HG02798 (cell line): ENCODE data around the gene FAM114A2.
A peak's percentile ranks its signal among the peaks of the same experiment; 100 is the strongest.

Source experiments
- ATAC-seq: cut with Tn5 transposase; IDR thresholded peaks from one replicate; pipeline ENCODE4 v1.9.1; 2021; ENCODE audit warnings: mild to moderate bottlenecking; ENCODE audit not compliant: unreplicated experiment, poor library complexity

The FAM114A2 gene

GRCh38 chr5:153991168-153991567 lies 47.5 kb downstream of the FAM114A2 start:
- ATAC-seq = no peak

- ATAC-seq = no peak
Measured at GRCh38 chr5:153988510-153988909, 50.2 kb downstream of the FAM114A2 start.

GRCh38 chr5:153987301-153987700 lies 51.4 kb downstream of the FAM114A2 start:
- ATAC-seq = no peak

GRCh38 chr5:153985498-153985897 lies 53.2 kb downstream of the FAM114A2 start:
- no peak for ATAC-seq

- no peak for ATAC-seq
Measured at GRCh38 chr5:153983885-153984284, 54.8 kb downstream of the FAM114A2 start.

- no peak for ATAC-seq
Measured at GRCh38 chr5:153981905-153982605, 56.7 kb downstream of the FAM114A2 start.

- no peak for ATAC-seq
Measured at GRCh38 chr5:153979028-153979783, 59.5 kb downstream of the FAM114A2 start.

GRCh38 chr5:153974813-153975163 lies 63.9 kb downstream of the FAM114A2 start:
- ATAC-seq = no peak

- peak; percentile 56 for ATAC-seq
Measured at GRCh38 chr5:153974131-153974812, 64.4 kb downstream of the FAM114A2 start.

GRCh38 chr5:153972240-153972639 lies 66.5 kb downstream of the FAM114A2 start:
- ATAC-seq = no peak

- ATAC-seq = no peak
Measured at GRCh38 chr5:153970496-153970895, 68.2 kb downstream of the FAM114A2 start.

GRCh38 chr5:153969563-153969895 lies 69.2 kb downstream of the FAM114A2 start:
- no peak for ATAC-seq

- peak; percentile 31 for ATAC-seq
Measured at GRCh38 chr5:153968761-153969562, 69.7 kb downstream of the FAM114A2 start.

GRCh38 chr5:153964880-153965645 lies 73.6 kb downstream of the FAM114A2 start:
- peak; percentile 73 for ATAC-seq

GRCh38 chr5:153964191-153964879 lies 74.4 kb downstream of the FAM114A2 start:
- ATAC-seq = no peak

- no peak for ATAC-seq
Measured at GRCh38 chr5:153960269-153961215, 78.2 kb downstream of the FAM114A2 start.

- no peak for ATAC-seq
Measured at GRCh38 chr5:153959134-153959957, 79.4 kb downstream of the FAM114A2 start.
